NCI-H2171 (cell line): Measurements from ENCODE around the gene MLF2.

Experiments used
- DNase-seq: peaks from one replicate; lab custom pipeline; 2025; lab: John Stamatoyannopoulos, UW

Gene MLF2, protein sequence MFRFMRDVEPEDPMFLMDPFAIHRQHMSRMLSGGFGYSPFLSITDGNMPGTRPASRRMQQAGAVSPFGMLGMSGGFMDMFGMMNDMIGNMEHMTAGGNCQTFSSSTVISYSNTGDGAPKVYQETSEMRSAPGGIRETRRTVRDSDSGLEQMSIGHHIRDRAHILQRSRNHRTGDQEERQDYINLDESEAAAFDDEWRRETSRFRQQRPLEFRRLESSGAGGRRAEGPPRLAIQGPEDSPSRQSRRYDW

DNA sequence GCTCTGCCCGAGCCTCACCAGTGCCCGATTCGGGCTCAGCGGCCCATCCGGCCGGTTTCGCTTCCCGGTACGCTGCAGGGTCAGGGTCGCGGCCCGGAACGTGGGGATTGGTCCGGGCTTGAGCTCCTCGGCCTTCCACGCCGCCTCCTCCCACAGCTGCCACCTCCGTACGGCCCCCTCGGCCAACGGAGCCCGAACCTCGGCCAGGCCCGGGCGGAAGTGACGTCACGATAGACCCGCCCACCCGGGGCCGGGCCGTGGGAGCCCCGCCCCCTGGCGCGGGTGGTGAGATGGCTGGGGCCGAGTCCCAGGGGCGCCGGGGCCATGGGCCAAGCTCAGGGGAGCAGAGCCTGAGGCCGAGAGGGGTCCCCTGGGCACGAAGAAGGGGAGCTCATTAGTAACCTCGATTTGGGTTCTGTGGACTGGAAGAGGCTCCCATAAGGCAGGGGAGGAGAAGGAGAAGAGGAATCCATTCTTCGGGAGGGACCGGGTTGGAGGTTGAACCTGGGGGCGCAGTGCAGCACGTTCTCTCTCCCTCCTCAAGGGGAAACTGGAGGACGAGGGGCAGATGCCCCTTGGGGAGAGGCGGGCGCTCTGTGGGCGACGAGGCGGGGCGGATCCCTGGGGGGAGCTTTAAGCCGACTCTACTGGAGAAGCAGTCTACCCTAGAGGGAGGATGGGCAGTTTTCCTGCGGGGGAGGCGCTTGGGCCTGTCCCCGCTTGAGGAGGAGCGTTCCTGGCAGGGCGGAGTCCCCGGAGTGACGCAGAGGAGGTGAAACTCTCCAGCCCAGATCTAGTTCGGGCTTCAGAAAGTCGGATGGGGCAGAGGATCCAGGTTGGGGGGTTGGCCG lies at the start of gene MLF2:
TSS of gene MLF2 (minus strand) at position 221 of the 851 bp plus-strand sequence. CDS start 807 bp downstream, outside the sequence.
- DNase-seq = peak; percentile 100

DNA sequence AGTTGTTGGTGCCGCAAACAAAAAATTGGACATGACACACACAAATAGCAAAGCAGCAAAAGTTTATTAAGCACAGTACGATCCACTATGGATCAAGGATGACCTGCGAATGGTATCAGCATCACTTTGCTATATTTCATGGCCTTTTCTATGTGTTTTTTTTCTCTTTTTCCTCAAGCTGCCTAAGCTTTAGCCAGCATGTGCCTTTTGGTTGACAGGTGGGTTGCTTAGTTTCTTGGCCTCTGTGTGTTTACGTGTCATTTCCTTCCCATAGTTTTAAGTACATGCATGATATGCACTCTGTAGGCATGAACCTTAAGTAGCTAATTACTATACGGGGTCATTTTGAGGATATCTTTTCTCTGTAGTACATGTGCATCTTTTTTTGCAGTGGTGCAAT lies 46.2 kb upstream of the MLF2 start:
- DNase-seq = no peak

DNA sequence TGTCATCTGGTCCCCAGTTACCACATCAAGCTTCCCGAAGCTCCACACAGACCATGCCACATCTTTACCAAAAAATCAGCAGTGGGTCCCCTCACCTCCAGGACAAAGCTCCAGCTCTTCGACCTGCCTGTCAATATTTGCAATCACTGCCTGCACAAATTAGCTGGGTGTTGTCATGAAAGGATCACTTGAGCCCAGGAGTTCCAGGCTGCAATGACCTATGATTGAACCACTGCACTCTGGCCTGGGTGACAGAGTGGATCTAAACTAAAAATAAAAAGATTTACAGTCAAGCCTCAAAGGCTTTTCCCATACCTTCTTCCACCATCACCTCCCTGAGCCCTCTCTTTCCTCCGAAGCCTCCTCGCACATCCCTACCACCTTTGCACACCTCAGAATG lies 43.6 kb upstream of the MLF2 start:
- DNase-seq = no peak

DNA sequence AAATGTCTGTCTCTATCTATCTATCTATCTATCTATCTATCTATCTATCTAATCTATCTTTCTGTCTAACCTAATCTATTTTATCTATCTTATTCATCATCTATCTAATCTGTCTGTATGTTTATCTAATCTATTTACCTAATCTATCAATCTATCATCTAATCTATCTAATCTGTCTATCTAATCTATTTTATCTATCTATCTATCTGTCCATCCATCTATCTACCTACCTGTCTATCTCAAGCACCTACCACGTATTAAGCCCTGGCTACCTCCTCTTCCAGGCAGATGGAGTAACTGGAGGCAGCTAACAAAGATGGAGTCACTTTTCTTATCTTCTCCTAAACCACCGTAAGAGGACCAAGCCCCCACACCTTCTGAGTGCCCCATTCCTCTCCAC lies 42.1 kb upstream of the MLF2 start:
- no peak for DNase-seq

DNA sequence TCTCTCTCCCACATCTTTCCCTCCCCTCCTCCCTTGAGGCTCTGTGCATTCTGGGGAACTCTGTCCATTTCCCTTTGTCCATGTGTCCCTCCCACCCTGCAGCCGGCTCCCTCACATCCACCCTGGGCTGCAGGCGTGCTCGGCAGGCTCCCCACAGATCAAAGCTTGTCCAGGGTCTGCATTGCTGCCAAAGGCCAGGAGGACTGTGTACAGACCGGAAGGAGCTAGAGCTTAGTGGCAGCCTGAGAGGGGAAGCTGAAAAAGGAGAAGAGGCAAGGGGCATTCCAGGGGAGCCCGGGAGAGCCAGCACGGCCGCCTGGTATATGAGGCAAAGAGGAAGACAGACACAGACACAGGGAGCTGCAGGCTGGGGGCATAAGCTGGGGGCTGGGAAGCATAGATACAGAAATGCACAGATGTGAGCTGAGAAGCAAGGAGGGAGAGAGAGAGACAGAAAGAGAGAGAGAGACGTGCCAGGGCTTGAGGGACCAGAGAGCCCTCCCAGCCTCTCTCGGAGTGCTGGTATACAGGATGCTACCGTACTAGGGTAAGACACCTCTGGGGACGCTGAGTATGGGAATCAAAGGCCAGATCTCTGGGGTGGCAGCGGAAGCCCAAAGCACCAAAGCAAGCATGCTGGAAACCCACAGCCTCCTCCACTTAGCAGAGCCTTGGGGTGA lies 39.7 kb upstream of the MLF2 start:
- no peak for DNase-seq

DNA sequence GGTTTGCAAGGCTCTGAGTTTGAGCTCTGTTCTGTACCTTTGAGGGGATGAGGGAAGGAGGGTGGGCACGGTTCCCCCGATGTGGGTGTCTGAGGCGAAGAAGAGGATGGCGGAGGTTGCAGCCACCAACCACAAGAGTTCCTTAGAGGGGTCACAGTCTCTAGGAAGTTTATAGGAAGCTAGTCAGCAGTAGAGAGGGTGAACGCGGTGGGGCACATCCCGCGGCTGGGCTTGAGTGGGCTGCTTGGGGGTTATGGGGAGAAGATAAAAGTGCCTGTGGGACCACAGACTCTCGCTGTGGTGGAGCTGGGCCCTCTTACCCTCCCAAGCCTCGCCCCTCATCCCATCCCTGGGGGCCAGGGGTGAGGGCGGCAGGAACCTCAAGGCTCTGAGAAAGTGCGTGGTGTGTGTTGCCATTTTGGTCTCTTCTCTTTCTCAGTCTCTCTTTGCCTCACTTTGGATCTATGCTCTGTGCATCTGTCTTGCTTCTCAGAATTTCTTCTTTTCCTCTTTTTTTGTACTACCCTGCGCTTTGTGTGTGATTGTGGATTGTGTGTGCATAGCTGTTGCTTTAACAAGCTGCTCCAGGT lies 39.1 kb upstream of the MLF2 start:
- no peak for DNase-seq

DNA sequence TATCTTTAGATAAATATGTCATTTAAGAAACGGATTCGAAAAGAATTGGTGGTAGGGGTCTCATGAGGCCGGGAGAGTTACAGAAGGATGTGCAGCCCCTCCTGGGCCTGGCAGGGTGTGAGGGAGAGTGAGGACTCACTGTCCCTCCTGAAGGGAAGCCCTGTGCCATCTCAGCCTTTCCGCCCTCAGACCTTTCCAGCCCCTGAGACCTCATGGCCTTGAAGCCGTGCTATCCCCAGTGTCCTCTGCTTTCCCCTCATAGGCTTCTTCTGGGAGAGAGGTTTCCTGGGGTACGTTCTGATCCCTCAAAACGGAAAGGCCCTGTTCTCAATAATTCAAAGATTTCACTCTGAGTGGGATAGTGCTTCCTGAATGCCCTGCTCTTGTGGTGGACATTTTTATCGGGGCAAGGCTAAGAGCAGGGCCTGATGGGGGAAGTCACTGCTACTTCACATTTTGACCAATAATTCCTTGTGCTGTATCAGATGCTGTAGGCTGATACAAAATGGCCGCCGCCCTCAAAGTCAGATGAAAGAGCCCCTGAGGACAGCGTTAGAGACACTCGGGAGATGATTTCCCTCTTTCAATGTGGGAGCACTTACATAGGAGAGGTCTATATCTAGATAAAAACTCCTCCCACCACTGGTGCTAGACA lies 37.7 kb upstream of the MLF2 start:
- no peak for DNase-seq

DNA sequence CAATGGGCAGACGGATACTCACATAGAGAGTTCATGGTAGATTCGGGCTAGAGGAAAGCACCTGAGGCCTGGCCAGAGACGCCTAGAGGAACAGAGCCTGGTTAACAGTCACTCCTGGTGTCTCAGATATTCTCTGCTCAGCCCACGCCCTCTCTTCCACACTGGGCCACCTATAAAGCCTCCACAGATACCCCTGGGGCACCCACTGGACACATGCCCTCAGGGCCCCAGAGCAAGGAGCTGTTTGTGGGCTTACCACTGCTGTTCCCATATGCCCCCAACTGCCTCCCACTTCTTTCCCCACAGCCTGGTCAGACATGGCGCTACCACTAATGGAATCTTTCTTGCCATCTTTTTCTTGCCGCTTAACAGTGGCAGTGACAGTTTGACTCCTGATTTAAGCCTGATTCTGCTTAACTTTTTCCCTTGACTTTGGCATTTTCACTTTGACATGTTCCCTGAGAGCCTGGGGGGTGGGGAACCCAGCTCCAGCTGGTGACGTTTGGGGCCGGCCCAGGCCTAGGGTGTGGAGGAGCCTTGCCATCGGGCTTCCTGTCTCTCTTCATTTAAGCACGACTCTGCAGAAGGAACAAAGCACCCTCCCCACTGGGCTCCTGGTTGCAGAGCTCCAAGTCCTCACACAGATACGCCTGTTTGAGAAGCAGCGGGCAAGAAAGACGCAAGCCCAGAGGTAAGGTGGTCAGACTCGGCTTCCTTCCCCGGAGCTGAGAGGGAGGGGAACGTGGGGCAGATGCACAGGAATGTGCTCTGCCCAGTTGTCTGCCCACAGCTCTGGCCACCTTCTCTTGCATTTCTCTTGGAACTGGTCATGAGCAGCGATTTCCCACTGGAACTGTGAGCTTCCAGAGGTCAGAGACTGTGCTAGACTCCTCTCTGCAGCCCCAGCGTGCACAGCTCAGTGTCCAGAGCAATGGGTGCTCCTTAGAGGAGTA lies 36.3 kb upstream of the MLF2 start, which contains the start of gene CD4:
TSS of gene CD4 (plus strand) at position 557 of the 953 bp plus-strand sequence. CDS start 10,611 bp downstream, outside the sequence.
- no peak for DNase-seq

DNA sequence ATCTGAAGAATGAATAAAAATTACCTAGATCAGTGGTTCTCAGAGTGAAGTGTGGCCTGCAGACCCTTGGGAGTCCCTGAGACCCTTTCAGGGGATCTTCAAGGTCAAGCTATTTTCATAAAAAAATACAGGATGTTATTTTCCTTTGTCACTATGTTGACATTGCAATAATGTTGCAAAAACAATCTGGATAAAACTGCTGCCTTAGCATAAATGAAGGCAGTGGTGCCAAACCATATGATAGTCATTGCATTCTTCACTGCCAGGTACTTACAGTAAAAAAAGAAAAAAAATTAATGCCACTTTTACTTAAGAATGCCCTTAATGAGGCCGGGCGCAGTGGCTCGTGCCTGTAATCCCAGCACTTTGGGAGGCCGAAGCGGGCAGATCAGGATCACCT lies 34.4 kb upstream of the MLF2 start:
- DNase-seq = no peak

DNA sequence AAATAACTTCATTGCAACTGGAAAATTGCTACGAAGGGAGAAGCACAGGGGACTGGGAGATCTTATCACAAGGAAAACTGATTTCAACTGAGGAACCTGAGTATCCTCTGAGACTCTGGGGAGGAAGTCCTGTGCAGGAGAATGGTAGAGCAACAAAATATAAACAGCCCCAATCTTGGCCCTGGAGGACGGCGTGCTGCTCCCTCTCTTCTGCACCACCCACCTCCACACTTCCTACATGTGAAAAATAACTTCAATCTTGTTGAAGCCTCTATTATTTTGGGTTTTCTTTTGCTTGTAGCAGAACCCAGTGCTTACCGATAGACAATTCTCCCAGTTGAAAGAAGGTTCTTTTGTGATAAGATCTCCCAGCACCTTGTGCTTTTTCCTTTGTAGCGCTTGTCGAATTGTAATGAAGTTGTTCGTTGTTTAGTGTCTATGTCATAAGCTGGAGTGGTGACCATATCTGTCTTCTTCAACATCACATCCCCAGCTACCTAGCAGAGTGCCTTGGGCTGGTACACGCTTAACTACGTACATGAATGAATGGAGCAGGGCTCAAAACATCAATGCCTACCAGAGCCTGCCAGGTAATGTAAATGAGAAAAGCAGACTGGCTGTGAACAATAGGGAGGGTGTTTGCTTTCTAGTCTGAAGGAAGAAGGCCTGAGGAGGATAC lies 33.6 kb upstream of the MLF2 start:
- DNase-seq = no peak

DNA sequence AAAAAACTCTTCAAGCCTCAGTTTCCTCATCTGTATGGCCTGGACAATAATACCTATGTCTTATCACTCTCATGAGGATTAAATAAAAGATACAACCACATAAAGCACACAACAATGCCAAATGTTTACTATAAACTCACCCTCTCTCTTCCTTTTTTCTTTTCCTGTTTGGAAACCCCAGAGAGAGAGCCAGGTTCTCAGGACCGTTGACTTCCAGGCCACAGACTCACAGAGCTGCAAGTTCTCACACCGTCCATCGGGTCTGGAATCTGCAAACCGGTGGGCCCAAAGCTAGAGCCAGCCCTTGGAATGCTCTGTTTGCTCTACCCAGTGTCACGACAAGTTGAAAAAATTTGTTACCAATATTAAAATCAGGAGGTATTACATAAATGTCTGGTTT lies 31.8 kb upstream of the MLF2 start:
- DNase-seq = no peak

DNA sequence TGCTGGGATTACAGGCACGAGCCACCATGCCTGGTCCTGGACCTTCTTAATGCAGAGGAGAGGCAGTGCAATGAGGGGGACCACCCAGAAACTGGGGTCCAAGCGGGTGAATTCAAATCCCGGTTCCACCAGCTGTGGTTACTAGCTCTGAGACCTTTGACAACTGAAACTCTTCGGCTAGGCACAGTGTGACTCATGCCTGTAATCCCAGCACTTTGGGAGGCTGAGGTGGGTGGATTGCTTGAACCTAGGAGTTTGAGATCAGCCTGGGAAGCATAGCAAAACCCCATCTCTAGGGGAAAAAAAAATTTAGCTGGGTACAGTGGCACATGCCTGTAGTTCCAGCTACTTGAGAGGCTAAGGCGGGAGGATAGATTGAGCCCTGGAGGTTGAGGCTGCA lies 31.4 kb upstream of the MLF2 start:
- DNase-seq = no peak

DNA sequence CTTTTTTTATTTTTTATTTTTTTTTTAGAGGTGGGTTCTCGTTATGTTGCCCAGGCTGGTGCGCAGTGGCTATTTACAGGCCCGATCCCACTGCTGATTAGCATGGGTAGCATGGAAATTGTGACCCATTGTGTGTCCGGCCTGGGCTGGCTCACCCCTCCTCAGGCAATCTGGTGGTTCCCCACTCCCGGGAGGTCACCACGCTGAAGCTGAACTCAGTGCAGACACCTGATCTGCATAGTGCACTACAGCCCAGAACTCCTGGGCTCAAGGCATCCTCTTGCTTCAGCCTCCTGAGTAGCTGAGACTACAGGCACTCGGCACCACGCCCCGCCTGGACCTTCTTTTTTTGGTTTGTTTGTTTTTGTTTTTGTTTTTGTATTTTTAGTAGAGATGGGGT lies 30.9 kb upstream of the MLF2 start:
- no peak for DNase-seq

DNA sequence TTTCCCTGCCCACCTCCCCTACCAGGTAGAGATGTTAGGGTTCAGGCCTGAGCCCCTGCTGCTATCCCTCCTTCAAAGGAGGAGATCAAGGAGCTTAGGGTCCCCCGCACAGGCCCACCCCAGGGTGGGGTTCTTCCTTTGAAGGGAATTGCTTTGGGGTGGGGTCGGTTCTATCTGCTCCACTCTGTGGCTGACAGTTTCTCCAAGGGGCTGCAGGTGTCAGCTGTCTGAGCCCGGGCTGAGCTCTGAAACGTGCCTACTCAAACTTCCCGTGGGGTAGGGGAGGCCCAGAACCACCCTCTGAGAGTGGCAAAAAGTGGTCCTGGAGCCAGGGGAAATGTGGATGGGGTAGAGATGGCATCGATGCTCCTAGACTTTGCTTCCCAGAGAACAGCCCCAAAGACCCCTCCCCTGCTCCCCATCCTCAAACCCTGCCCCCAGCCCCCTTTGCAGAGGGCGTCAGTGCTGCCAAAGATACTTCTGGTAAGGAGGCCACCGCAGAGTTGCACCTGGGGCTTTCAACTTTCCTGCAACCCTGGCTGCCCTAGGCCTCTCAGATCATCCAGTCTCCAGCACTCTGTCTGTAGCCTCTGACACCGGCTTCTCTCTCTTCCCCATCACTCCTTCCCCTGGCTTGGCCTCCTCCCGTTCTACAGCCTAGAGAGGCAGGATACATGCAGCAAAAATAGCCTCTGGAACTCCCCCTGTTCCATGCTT lies 30.1 kb upstream of the MLF2 start:
- DNase-seq = no peak

DNA sequence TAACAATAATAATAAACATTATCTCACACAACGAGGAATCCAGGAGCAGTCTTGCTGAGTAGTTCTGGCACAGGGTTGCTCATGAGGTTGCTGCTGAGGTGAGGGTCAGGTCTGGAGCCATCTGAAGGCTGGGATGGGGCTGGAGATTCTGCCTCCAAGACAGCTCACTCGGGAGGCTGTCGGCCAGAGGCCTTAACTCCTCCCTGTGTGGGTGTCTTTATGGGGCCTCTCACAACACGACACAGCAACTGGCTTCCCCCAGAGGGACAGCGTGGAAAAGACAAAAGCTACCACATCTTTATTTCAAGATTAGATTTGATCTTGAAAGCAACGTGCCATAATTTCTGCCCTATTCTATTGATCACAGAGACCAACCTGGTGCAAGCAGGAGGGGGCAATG lies 29.2 kb upstream of the MLF2 start:
- no peak for DNase-seq

DNA sequence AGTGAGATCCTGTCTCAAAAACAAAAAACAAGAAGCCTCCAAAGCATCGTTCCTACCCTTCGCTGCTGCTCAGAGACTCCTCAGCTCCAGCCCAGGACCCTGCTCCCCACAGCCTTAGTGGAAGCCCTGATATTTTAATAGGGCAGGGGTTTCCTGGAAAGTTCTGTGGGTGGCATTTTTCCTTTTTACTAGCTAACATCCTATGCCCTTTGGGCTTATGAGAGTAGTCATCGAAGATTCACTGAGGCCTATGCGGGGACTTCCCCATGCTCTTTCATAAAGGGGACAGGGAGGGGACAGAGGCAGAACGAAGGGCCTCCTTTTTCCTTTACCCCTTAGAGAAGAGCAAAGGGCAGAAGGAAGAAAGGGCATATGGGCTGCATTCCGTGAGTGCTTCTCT lies 27.6 kb upstream of the MLF2 start:
- DNase-seq = no peak

DNA sequence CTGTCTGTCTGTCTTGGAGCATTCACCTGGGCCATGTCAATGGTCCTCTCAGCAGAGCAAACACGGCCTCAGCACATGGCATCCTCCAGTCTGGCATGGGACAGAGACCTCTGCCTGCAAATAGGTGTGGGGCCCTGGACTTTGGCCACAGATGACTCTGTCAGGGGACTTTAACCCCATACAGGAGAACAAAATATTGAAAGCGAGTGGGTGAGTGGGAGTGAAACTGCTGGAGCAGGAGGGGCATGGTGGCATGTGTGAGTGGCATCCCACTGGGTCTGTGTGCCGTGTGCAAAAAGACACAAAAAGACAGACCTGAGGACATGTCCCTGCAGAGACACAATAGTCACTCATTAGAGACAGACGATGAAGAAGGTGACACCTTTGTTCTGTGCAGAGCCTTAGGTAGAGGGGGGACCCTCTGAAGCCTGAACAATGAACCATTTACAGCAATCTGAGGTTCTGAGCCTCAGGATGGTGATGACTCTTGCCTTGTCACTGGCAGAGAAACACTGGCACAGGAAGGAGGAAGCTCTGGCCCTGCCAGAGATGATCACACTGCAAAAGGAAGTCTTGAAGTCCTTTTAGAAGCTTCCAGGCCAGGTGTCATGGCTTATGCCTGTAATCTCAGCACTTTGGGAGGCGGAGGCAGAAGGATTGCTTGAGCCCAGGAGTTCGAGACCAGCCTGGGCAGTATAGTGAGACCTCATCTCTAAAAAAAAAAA lies 26.9 kb upstream of the MLF2 start:
- DNase-seq = no peak

DNA sequence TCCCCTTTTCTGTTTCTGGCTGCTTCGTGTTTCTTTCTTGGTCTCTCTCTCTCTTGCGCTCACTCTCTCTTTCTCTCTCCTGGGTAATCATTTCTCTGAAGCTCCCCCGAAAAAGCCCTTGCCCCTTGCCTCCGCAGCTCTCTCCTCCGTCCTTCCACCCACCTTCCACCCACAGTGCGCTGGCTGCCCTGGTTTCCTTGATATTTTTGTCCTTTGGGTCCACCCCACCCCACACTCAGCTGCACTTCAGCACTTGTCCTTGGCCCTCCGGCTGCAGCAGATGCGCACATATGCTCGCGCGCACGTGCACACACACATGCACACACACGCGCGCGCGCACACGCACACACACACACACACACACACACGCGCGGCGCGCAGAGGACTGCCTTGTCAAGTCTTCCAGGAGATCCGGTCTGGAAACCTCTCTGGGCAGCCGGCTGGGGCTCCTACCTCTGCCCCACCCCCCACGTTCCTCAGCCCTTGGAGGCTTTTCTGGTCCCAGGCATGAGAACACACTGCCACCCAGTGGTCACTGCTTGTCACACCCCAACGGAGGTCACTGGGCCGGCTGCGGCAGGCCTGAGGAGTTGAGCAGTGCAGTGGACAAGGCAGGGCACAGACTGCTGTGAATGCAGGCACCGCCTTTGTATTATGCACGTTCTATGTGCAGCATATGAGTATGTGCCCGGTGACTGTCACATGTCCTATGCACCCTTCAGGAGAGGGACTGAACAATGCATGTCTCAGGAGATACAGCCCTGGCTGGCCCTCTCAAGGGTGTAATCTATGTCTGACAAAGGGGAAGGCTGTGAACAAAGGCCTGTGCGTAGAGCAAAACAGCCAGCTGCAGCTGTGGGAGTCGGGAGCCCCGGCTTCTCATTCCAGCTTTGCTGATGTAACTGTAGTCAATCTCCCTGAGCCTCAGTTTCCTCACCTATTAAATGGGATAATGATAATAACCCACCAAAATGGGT lies 25.9 kb upstream of the MLF2 start:
- DNase-seq = peak; percentile 100
